ENCODE measurements around the gene FAM107A. TPM values are rescaled to one million over a fixed set of nuclear protein-coding genes. Genes with fewer than 3 reads are reported as not detected.

The FAM107A gene
- total and polyA plus RNA-seq, 2 of the 13 experiments (the other 11 are each of a cell fraction or from before 2014, with no cell fraction given) = not detected

DNA sequence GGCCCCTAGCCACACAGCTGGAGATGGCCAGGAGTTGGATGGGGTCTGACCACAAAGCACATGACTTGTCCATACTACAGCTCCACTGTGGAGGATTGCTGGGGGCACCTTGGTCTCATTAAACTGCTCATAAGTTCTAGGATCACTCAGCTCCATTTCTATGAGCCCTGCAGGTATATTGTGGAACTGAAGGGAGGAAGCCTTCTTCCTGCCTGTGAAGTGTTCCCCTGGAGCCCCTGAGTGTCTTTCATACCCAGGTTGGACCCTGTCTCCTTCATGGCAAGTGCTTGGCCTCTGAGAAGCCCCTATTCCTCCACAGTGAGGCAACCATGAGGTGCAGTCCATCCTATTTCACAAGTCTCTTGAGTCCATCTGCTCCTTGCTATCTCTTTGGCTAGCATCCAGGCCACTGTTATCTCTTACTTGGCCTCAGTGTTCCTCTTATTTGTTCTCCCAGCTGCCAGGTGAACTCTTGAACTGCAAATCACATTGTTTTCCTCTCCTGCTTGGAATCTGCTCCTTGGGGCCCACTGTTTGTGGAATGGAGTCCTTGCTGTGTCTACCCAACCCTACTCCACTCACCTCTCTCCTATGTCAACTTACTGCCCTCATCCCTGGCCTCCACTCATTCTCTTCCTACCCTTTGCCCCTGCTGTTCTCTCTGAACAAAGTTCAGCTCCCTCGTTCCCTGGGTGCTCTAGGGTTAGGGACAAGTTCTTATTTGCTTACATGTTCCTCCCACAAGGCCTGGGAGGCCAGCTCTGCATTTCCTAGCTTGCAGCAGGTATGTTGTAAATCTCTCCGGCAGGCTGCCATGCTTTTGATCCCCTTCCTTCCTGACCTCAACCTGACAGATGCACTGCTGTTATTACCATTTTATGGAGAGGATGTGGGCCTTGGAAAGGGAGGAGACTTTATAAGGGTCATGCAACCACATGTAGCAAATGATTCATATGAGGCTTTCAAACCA lies 41.4 kb downstream of the FAM107A start (continued):
- TF ChIP-seq, protein P1, sequence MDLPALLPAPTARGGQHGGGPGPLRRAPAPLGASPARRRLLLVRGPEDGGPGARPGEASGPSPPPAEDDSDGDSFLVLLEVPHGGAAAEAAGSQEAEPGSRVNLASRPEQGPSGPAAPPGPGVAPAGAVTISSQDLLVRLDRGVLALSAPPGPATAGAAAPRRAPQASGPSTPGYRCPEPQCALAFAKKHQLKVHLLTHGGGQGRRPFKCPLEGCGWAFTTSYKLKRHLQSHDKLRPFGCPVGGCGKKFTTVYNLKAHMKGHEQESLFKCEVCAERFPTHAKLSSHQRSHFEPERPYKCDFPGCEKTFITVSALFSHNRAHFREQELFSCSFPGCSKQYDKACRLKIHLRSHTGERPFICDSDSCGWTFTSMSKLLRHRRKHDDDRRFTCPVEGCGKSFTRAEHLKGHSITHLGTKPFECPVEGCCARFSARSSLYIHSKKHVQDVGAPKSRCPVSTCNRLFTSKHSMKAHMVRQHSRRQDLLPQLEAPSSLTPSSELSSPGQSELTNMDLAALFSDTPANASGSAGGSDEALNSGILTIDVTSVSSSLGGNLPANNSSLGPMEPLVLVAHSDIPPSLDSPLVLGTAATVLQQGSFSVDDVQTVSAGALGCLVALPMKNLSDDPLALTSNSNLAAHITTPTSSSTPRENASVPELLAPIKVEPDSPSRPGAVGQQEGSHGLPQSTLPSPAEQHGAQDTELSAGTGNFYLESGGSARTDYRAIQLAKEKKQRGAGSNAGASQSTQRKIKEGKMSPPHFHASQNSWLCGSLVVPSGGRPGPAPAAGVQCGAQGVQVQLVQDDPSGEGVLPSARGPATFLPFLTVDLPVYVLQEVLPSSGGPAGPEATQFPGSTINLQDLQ (CRISPR knock-in tag; IDR thresholded peaks at IDR 0.05) = peak; percentile 80; the same call in 1 of the 2 replicates
- TF ChIP-seq EP300 (IDR thresholded peaks at IDR 0.05; ENCODE audit: low read depth in 2 of 2, low read length in 2 of 2) (peak in 1 of 2 experiments; percentile 83; a peak in 2 of 4 replicates), EP300 (CRISPR knock-in tag; IDR thresholded peaks at IDR 0.05; ENCODE audit: borderline replicate concordance) (peak; percentile 74; the same call in 1 of the 2 replicates), MIER3 (CRISPR knock-in tag; IDR thresholded peaks at IDR 0.05; ENCODE audit: borderline replicate concordance) (peak; percentile 82; the same call in 1 of the 2 replicates), ZNF546 (CRISPR knock-in tag; conservative IDR thresholded peaks at IDR 0.05) (no peak), ZNF530 (CRISPR knock-in tag; IDR thresholded peaks at IDR 0.05; ENCODE audit: low read depth) (no peak), ZFY (CRISPR knock-in tag; IDR thresholded peaks at IDR 0.05) (peak; percentile 62), ZNF777 (CRISPR knock-in tag; IDR thresholded peaks at IDR 0.05) (no peak), ZNF274 (CRISPR knock-in tag; IDR thresholded peaks at IDR 0.05) (no peak), BCL6 (CRISPR knock-in tag; IDR thresholded peaks at IDR 0.05) (peak; percentile 66), PAX8 (CRISPR knock-in tag; IDR thresholded peaks at IDR 0.05; ENCODE audit: borderline replicate concordance) (no peak), NFKB2 (CRISPR knock-in tag; IDR thresholded peaks at IDR 0.05; ENCODE audit: borderline replicate concordance) (no peak), ZNF33A (CRISPR knock-in tag; IDR thresholded peaks at IDR 0.05; ENCODE audit: borderline replicate concordance) (no peak), SALL2 (CRISPR knock-in tag; IDR thresholded peaks at IDR 0.05) (0 out of 2 replicates have a peak, but pooled peaks have one; percentile 49), ZSCAN31 (CRISPR knock-in tag; IDR thresholded peaks at IDR 0.05; ENCODE audit: low read depth) (peak; percentile 72; the same call in 1 of the 2 replicates), HNRNPLL (IDR thresholded peaks at IDR 0.05; ENCODE audit: low read depth, low read length, poor library complexity, severe bottlenecking) (no peak), TAF1 (CRISPR knock-in tag; IDR thresholded peaks at IDR 0.05) (no peak), SKI (IDR thresholded peaks at IDR 0.05; ENCODE audit: partially characterized antibody) (peak; percentile 57), CEBPB (IDR thresholded peaks at IDR 0.05; ENCODE audit: borderline replicate concordance, low read depth, low read length) (peak; percentile 38; the same call in 1 of the 2 replicates), HOXA5 (CRISPR knock-in tag; IDR thresholded peaks at IDR 0.05) (0 out of 2 replicates have a peak, but pooled peaks have one; percentile 65), ZIK1 (CRISPR knock-in tag; IDR thresholded peaks at IDR 0.05; ENCODE audit: borderline replicate concordance, low read depth) (no peak)
- TF ChIP-seq, protein P2, sequence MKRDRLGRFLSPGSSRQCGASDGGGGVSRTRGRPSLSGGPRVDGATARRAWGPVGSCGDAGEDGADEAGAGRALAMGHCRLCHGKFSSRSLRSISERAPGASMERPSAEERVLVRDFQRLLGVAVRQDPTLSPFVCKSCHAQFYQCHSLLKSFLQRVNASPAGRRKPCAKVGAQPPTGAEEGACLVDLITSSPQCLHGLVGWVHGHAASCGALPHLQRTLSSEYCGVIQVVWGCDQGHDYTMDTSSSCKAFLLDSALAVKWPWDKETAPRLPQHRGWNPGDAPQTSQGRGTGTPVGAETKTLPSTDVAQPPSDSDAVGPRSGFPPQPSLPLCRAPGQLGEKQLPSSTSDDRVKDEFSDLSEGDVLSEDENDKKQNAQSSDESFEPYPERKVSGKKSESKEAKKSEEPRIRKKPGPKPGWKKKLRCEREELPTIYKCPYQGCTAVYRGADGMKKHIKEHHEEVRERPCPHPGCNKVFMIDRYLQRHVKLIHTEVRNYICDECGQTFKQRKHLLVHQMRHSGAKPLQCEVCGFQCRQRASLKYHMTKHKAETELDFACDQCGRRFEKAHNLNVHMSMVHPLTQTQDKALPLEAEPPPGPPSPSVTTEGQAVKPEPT (CRISPR knock-in tag; IDR thresholded peaks at IDR 0.05; ENCODE audit: low read depth) = no peak
- TF ChIP-seq, protein P3, sequence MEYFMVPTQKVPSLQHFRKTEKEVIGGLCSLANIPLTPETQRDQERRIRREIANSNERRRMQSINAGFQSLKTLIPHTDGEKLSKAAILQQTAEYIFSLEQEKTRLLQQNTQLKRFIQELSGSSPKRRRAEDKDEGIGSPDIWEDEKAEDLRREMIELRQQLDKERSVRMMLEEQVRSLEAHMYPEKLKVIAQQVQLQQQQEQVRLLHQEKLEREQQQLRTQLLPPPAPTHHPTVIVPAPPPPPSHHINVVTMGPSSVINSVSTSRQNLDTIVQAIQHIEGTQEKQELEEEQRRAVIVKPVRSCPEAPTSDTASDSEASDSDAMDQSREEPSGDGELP (IDR thresholded peaks at IDR 0.05; ENCODE audit: borderline replicate concordance, low read depth) = peak; percentile 88

Data from HepG2 (cell line).